ENCODE measurements around the gene DEPDC5.

DNA sequence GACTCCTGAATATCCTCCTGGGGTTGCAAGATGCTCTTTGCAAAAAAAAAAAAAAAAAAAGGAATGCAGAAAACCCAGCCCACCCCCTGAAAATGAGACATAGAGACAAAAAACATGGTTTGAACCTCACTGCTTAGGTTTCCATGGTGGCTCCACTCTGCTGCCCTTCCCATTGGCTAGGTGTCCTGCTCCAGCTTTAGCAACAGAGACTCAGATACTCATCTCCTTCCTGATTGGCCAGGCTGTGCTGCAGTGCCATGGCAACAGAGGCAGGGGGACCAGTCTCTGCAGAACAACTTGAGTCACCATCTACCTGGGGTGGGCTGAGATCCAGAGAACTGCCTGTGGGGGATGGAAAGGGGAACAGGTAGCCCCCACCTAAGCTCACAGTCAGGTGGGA lies 173.2 kb downstream of the DEPDC5 start:
- no peak for TF ChIP-seq BHLHE40 (IDR thresholded peaks at IDR 0.05; ENCODE audit: borderline replicate concordance in 1 of 2, low read depth in 2 of 2, low read length in 1 of 2)
- TF ChIP-seq ATF2 (IDR thresholded peaks at IDR 0.05; ENCODE audit: low read length), result no peak
- no peak for TF ChIP-seq TCF12 (IDR thresholded peaks at IDR 0.05; ENCODE audit: low read depth, low read length)
- no peak for TF ChIP-seq RAD21 (IDR thresholded peaks at IDR 0.05; ENCODE audit: insufficient read depth, low read depth, low read length)
- TF ChIP-seq, protein P1, sequence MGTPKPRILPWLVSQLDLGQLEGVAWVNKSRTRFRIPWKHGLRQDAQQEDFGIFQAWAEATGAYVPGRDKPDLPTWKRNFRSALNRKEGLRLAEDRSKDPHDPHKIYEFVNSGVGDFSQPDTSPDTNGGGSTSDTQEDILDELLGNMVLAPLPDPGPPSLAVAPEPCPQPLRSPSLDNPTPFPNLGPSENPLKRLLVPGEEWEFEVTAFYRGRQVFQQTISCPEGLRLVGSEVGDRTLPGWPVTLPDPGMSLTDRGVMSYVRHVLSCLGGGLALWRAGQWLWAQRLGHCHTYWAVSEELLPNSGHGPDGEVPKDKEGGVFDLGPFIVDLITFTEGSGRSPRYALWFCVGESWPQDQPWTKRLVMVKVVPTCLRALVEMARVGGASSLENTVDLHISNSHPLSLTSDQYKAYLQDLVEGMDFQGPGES (IDR thresholded peaks at IDR 0.05), result no peak
- no peak for TF ChIP-seq RCOR1 (conservative IDR thresholded peaks at IDR 0.05; ENCODE audit: low read depth, low read length)
- TF ChIP-seq, protein P2, sequence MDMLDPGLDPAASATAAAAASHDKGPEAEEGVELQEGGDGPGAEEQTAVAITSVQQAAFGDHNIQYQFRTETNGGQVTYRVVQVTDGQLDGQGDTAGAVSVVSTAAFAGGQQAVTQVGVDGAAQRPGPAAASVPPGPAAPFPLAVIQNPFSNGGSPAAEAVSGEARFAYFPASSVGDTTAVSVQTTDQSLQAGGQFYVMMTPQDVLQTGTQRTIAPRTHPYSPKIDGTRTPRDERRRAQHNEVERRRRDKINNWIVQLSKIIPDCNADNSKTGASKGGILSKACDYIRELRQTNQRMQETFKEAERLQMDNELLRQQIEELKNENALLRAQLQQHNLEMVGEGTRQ (IDR thresholded peaks at IDR 0.05; ENCODE audit: borderline replicate concordance, low read depth, low read length), result no peak
- TF ChIP-seq, protein P3, sequence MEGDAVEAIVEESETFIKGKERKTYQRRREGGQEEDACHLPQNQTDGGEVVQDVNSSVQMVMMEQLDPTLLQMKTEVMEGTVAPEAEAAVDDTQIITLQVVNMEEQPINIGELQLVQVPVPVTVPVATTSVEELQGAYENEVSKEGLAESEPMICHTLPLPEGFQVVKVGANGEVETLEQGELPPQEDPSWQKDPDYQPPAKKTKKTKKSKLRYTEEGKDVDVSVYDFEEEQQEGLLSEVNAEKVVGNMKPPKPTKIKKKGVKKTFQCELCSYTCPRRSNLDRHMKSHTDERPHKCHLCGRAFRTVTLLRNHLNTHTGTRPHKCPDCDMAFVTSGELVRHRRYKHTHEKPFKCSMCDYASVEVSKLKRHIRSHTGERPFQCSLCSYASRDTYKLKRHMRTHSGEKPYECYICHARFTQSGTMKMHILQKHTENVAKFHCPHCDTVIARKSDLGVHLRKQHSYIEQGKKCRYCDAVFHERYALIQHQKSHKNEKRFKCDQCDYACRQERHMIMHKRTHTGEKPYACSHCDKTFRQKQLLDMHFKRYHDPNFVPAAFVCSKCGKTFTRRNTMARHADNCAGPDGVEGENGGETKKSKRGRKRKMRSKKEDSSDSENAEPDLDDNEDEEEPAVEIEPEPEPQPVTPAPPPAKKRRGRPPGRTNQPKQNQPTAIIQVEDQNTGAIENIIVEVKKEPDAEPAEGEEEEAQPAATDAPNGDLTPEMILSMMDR (IDR thresholded peaks at IDR 0.05 in 2 of 3, conservative IDR thresholded peaks at IDR 0.05 in 1 of 3; ENCODE audit: control insufficient read depth in 2 of 3, extremely low read depth in 1 of 3, insufficient read depth in 1 of 3, low read depth in 3 of 3, low read length in 3 of 3), result no peak
